ENCODE results near the gene PMAIP1. TPM values are rescaled to one million over a fixed set of nuclear protein-coding genes. Genes with fewer than 3 reads are reported as not detected.

PMAIP1 gene
- total and polyA plus RNA-seq, 2 of the 8 experiments (the other 6 are each of a cell fraction or from before 2014, with no cell fraction given) = 51.7 to 84.1 TPM

DNA sequence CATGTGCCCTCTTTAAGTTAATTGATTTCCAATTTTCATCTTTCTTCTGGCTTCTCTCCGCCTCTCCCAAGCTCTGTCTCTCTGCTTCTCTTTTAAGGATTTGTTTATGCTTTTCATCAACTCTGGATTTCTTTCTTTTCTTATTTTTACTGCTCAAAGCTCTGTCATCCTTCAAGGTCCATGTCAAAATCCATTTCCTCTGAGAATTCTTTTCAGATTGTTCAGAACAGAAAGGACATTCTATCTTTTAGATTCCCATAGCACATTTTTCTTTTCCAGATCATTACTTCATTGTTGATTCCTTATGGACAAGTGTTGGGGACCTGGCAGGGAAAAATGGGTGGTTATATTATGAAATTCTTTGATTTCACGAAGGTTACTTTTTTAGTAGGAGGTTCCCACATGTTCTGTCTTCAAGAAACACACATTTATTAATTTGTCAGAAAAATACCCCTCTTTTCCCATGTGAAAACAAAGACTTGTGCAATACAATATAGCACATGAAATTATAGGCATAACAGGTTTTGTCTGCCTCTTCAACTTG is 12.3 kb downstream of the PMAIP1 start:
- Histone ChIP-seq H2BK20ac (ENCODE audit: low read length) (no peak overlapping the region), H3K14ac (ENCODE audit: insufficient read length) (no peak overlapping the region), H3K9ac (replicated peaks in 1 of 4; ENCODE audit: extremely low read depth in 1 of 4, low read depth in 3 of 4, low read length in 3 of 4) (no peak overlapping the region), H2BK12ac (ENCODE audit: low read depth, low read length) (no peak overlapping the region), H3K27ac (ENCODE audit: low read depth, low read length) (no peak overlapping the region), H3K4me2 (ENCODE audit: insufficient read depth in 1 of 2, low read depth in 2 of 2, low read length in 2 of 2) (no peak overlapping the region), H3K79me1 (ENCODE audit: low read depth, low read length) (no peaks in the 10 kb centered on the region), H2BK15ac (ENCODE audit: low read length) (no peak overlapping the region), H4K20me1 (replicated peaks in 1 of 2; ENCODE audit: control insufficient read depth in 1 of 2, insufficient read depth in 2 of 2, low read length in 2 of 2) (peaks cover 0 to 2% of the 10 kb centered on the region in 2 experiments), H3K9me3 (ENCODE audit: insufficient read depth in 2 of 2, low read depth in 1 of 2, low read length in 1 of 2) (no peaks in the 10 kb centered on the region), H3K4me1 (replicated peaks in 1 of 4; ENCODE audit: control insufficient read depth in 3 of 4, insufficient read depth in 4 of 4, low read length in 3 of 4) (peaks cover 0 to 10% (median 6%) of the 10 kb centered on the region in 4 experiments; a peak in 4 of 7 replicates), H2BK120ac (replicated peaks; ENCODE audit: low read depth, low read length) (no peak overlapping the region), H3K27me3 (replicated peaks in 1 of 4; ENCODE audit: control insufficient read depth in 3 of 4, extremely low read depth in 1 of 4, insufficient read depth in 3 of 4, low read length in 3 of 4) (no peaks in the 10 kb centered on the region), H4K5ac (ENCODE audit: insufficient read length, low read depth, low read length) (no peak overlapping the region), H3K23me2 (ENCODE audit: low read depth, low read length) (no peaks in the 10 kb centered on the region), H2AFZ (ENCODE audit: low read length) (no peak overlapping the region), H4K91ac (replicated peaks; ENCODE audit: insufficient read length, low read length) (no peak overlapping the region), H2AK5ac (ENCODE audit: low read depth, low read length) (no peak overlapping the region), H3K18ac (ENCODE audit: extremely low read depth, low read length) (no peak overlapping the region), H3K56ac (replicated peaks; ENCODE audit: insufficient read length, low read depth, low read length) (no peak overlapping the region), H3K4ac (replicated peaks; ENCODE audit: insufficient read length, low read depth, low read length) (no peak overlapping the region), H3K36me3 (ENCODE audit: control insufficient read depth in 2 of 4, insufficient read depth in 4 of 4, low read length in 3 of 4) (no peaks in the 10 kb centered on the region), H4K8ac (ENCODE audit: extremely low read depth, insufficient read depth, low read length) (no peak overlapping the region), H3K4me3 (ENCODE audit: extremely low read depth in 1 of 4, insufficient read depth in 2 of 4, low read depth in 3 of 4, low read length in 4 of 4) (no peak overlapping the region), H2BK5ac (ENCODE audit: low read depth, low read length) (no peak overlapping the region), H3K23ac (ENCODE audit: insufficient read length) (no peak overlapping the region), H3K79me2 (ENCODE audit: control insufficient read depth in 1 of 2, insufficient read depth in 2 of 2, low read length in 2 of 2) (no peaks in the 10 kb centered on the region)
- POLR2A ChIA-PET (ENCODE audit: partially characterized antibody) = interaction anchor here (6.9 kb wide), 1 partner anchor 12 kb away, joined by 47 read pairs; the partner anchor contains the start of gene PMAIP1
- WGBS, 2 experiments (ENCODE audit: extremely low coverage in 1 of 2, insufficient coverage in 1 of 2, insufficient read length in 1 of 2, insufficient replicate concordance in 2 of 2, low coverage in 1 of 2, low lambda C conversion rate in 2 of 2, missing lambda C conversion rate in 1 of 2) = 89% methylated on average over 2 of the region's 2 CpGs; no CpG with 5 or more reads in 1 of the 2 experiments
- TF ChIP-seq KDM1A (IDR thresholded peaks at IDR 0.05; ENCODE audit: borderline replicate concordance, low read length) = no peak
- TF ChIP-seq GTF2F1 (IDR thresholded peaks at IDR 0.05; ENCODE audit: borderline replicate concordance, low read depth, low read length) = no peak
- TF ChIP-seq CTBP2 (IDR thresholded peaks at IDR 0.05; ENCODE audit: borderline replicate concordance, insufficient read depth, insufficient read length, low read length) = no peak
- CTCF ChIA-PET (ENCODE audit: partially characterized antibody) = interaction anchor here (0.6 kb wide), 1 partner anchor 62 kb away, joined by 3 read pairs; no protein-coding TSS in a partner anchor
- DNase-seq (ENCODE audit: low read depth in 1 of 2, low spot score in 2 of 2) = no peak
- no peak for FAIRE-seq
